ENCODE measurements around the gene SLC48A1.

GRCh38 chr12:47735649-47736048, 37.4 kb upstream of the SLC48A1 start:
- TF ChIP-seq, protein P1, sequence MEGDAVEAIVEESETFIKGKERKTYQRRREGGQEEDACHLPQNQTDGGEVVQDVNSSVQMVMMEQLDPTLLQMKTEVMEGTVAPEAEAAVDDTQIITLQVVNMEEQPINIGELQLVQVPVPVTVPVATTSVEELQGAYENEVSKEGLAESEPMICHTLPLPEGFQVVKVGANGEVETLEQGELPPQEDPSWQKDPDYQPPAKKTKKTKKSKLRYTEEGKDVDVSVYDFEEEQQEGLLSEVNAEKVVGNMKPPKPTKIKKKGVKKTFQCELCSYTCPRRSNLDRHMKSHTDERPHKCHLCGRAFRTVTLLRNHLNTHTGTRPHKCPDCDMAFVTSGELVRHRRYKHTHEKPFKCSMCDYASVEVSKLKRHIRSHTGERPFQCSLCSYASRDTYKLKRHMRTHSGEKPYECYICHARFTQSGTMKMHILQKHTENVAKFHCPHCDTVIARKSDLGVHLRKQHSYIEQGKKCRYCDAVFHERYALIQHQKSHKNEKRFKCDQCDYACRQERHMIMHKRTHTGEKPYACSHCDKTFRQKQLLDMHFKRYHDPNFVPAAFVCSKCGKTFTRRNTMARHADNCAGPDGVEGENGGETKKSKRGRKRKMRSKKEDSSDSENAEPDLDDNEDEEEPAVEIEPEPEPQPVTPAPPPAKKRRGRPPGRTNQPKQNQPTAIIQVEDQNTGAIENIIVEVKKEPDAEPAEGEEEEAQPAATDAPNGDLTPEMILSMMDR (IDR thresholded peaks at IDR 0.05): no peak
- no peak for TF ChIP-seq POLR2A (IDR thresholded peaks at IDR 0.05)
